EH (cell line): ENCODE results near the gene NDUFAF2.
A peak's percentile ranks its signal among the peaks of the same experiment; 100 is the strongest.
"Not testable (repeated sequence)": the region's sequence is repeated elsewhere in the genome, so short reads cannot be mapped to it uniquely, and the experiment has no call there.

Experiments
- DNase-seq: peaks from one replicate; pipeline ENCODE4 v3.0.0-alpha.2; 2015; ENCODE audit warnings: low read depth

The NDUFAF2 gene

DNA sequence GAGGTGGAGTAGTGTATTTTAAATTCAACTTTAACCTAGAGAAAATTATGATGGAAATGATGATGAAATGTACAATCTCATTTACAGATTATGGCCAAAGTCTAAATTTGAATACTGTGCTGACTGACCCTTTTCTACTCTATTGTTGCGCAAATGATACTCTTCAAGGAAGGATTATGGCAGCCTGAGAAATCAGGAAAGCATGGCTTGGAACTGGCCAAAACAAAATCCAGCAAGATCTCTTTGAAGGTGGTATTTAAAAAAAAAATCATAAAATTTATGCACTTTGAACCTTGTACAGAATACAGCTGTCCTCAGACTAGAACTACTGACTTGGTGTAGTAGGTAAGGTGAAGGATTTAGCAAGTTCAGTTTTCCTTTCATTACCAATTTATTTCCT, 105.3 kb downstream of the NDUFAF2 start:
- DNase-seq, result no peak

- DNase-seq, result peak; percentile 80
Measured at GRCh38 chr5:61051267-61051666, 106.3 kb downstream of the NDUFAF2 start.

- DNase-seq, result peak; percentile 96
Measured at GRCh38 chr5:61052882-61053281, 107.9 kb downstream of the NDUFAF2 start.

- DNase-seq, result peak; percentile 50
Measured at GRCh38 chr5:61053937-61054336, 108.9 kb downstream of the NDUFAF2 start.

DNA sequence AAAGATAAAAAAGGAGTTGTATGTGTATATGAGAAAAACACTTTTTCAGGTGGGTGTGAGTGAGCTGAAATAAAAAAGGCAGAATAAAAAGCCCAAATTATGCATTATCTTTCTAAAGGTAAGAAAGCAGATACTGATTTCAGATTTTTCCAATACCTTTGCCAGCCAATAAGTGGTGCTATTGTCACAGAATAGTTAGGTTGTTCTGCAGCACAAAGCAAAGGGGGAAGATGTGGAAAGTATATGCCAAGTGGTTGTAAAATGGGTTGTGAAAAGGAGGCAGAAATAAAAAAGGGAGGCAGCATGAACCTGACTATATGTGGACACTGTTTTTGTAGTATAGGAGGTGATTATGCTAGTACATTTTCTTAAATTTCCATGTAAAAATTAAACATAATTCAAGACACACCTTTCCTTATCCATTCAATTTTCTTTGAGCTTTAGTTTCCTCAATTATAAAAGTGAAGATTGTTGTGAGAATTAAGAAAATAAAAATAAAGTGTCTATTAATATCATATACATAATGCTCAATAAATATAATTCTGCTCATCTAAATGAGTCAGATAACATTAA, 110.5 kb downstream of the NDUFAF2 start:
- DNase-seq, result peak; percentile 68

DNA sequence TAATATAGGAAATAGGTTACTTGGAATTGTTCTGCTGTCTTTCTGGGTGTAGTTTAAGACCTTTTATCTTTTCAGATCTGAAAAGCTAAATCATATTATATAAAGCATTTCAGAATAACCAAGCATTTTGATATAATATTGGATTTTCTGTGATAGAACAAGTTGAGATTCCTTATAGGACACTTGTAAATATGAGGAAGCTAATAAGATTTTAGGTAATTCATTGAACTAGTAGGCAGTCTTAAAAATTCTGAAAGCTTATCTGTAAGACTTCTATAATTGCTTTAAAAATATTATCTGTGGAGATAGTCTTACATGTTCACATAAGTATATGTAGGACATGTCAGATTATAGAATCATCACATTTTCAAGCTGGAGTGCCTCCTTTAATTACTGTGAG, 114.5 kb downstream of the NDUFAF2 start:
- no peak for DNase-seq

GRCh38 chr5:61069150-61069549, 124.1 kb downstream of the NDUFAF2 start:
- no peak for DNase-seq

DNA sequence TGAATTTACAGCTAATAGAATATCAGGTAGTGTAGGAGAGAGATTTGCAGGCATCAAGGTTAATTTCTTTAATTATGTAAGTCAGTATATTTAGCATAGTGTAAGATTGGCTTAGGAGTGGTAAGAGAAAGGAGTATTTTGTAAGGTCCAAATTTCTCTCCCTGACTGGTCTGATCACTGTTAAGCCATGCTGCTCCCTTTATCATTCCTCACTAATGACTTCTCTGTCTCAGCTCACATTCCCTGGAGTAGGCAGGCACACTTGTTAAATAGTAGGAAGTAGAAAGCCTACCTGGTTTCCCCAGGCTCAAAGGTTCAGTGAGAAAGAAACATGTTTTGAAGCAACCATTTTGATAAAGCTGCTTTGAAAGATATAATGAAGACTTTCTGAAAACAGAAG, 126.5 kb downstream of the NDUFAF2 start:
- DNase-seq, result no peak

GRCh38 chr5:61076626-61077025, 131.6 kb downstream of the NDUFAF2 start:
- no peak for DNase-seq

- no peak for DNase-seq
Measured at GRCh38 chr5:61081741-61082140, 136.7 kb downstream of the NDUFAF2 start.

- DNase-seq, result peak; percentile 58
Measured at GRCh38 chr5:61082516-61083280, 137.7 kb downstream of the NDUFAF2 start.

DNA sequence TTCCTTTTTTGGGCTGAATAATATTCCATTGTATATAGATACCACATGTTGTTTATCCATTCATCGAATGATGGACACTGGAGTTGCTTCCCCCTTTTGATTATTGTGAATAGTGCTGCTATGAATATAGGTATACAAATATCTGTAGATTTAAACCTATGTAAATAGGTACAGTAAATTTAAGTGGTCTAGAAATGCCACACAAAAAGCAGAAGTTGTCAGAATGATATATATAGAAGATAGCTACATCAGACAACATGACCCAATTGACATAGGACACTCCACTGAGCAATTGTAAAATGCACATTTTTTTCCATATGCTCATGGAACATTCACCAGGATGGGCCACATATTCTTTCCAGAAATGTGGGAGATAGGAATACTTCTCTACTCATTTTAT, 139.7 kb downstream of the NDUFAF2 start:
- DNase-seq, result no peak

DNA sequence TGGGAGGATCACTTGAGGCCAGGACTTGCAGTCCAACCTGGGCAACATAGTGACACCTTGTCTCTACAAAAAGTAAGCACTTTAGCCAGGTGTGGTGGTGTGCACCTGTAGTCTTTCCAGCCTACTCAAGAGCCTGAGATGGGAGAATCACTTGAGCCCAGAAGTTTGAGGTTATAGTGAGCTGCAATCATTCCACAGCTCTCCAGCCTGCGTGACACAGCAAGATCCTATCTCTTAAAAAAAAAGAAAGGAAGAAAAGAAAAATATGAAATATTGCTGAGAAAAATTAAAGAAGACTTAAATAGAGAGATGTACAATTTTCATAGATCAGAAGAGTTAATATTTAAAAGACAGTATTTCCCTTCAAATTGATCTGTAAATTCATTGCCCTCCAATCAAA, 140.9 kb downstream of the NDUFAF2 start:
- DNase-seq, result no peak

- DNase-seq, result no peak
Measured at GRCh38 chr5:61087921-61088320, 142.9 kb downstream of the NDUFAF2 start.

GRCh38 chr5:61089351-61089750, 144.3 kb downstream of the NDUFAF2 start:
- DNase-seq, result peak; percentile 31

DNA sequence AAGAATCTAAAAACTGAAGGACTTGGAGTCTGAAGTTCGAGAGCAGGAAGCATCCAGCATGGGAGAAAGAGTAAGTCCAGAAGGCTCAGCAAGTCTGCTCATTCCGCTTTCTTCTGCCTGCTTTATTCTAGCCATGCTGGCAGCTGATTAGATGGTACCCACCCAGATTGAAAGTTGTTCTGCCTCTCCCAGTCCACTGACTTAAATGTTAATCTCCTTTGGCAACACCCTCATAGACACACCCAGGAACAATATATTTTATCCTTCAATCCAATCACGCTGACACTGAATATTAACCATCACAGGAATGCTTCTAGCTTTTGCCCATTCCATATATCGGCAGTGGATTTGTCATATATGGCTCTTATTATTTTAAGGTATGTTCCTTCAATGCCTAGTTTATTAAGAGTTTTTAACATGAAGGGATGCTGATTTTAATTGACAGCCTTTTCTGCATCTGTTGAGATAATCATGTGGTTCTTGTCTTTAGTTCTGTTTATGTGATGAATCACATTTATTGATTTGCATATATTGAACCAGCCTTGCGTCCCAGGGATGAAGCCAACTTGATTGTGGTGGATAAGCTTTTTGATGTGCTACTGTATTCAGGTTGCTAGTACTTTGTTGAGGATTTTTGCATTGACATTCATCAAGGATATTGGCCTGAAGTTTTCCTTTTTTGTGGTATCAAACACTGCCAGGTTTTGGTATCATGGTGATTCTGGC, 148.2 kb downstream of the NDUFAF2 start:
- not testable (repeated sequence) for DNase-seq

- no peak for DNase-seq
Measured at GRCh38 chr5:61097465-61097864, 152.5 kb downstream of the NDUFAF2 start.

GRCh38 chr5:61098251-61098995, 153.4 kb downstream of the NDUFAF2 start:
- DNase-seq, result no peak

DNA sequence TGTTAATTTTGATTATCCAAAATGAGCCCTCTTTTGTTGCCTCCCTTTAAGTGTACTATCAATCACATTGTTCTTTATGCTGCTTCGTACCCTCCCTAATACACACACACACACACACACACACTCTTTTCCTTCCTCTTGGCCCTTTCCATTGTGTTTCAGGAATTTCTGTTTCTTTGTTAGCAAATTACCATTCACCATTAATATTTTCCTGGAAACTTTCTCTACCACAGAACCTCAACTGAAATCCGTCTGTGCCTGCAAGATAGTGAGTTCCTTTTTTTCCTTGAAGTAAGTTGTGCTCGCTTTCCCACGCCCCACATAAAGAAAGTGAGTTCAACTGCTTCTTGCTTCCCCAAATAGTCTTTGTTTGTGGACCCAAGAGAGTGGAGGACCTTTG, 155.4 kb downstream of the NDUFAF2 start:
- no peak for DNase-seq

DNA sequence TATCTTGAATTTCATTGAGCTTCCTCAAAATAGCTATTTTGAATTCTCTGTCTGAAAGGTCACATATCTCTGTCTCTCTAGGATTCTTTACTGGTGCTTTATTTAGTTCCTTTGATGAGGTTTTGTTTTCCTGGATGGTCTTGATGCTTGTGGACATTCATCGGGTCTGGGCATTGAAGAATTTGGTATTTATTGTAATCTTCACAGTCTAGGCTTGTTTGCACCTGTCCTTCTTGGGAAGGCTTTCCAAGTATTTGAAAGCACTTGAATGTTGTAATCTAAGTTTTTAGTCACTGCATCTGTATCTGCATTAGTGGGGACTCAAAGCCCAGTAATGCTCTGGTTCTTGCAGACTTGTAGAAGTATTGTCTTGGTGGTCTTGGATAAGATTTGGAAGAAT, 169.4 kb downstream of the NDUFAF2 start:
- no peak for DNase-seq

- no peak for DNase-seq
Measured at GRCh38 chr5:61115968-61116367, 171.0 kb downstream of the NDUFAF2 start.

DNA sequence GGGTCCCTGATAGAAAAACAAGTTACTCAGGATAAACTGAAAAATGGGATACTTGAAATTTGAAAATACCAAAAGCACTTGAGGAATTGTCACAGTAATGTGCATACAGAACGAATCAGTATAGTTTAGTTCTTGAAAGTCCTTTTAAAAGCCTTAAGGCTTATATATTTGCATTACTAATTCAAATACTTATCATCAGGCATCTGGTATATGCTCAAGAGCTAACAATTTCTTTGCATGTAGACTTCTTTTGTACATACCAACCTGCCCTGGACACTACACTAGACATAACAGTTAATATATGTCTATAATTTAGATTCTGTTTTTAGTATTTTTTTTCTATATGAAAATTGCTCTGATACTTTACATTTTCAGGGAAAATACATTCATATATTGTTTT, 174.1 kb downstream of the NDUFAF2 start:
- no peak for DNase-seq

DNA sequence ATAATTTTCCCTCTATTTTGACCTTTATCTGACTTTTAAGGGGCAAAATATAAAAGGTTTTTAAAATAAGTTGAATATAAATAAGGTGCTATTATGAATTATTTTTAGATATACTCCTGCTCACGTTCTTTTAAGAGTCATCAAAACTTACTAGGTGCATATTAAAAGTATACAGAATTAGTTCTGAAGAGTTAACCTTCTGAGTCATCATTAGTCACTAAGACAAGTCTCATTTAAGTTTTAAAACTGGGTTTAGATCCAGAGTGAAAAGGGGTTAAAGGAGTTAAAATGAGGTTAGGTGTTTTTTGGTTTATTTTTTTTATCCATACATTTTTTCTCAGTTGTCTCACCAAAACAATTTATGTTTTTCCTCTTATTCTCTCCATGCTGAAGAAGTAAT, 175.5 kb downstream of the NDUFAF2 start:
- peak; percentile 11 for DNase-seq
